Stimulated activated CD8-positive, alpha-beta memory T cell treated with anti-CD3 and anti-CD28 coated beads, Interleukin-15, amount 100 ng/mL, for 4 hours (primary cell): Measurements from ENCODE around the gene CCER1.

Experiments used
- DNase-seq, 2 donors: peaks; one replicate each; pipeline ENCODE4 v3.0.0-alpha.2; 2020; ENCODE audit warnings: low read depth in 2 of 2

Gene CCER1

GRCh38 chr12:90965204-90965603 lies 10.2 kb upstream of the CCER1 start:
- no peak for DNase-seq

- no peak for DNase-seq
These were observed 9.6 kb upstream of the CCER1 start for GRCh38 chr12:90964616-90965015.

- DNase-seq, result no peak
These were observed 9.0 kb upstream of the CCER1 start for GRCh38 chr12:90963946-90964345.

- no peak for DNase-seq
These were observed 6.2 kb upstream of the CCER1 start for GRCh38 chr12:90961154-90961553.

- DNase-seq, result no peak
These were observed 4.7 kb upstream of the CCER1 start for GRCh38 chr12:90959538-90960139.

- DNase-seq, result no peak
These were observed 4.1 kb upstream of the CCER1 start for GRCh38 chr12:90959032-90959431.

GRCh38 chr12:90958347-90958746 lies 3.4 kb upstream of the CCER1 start:
- DNase-seq, result no peak

GRCh38 chr12:90954428-90954827 lies 548 bp downstream of the CCER1 start:
- DNase-seq, result no peak

GRCh38 chr12:90953956-90954421 lies 987 bp downstream of the CCER1 start:
- DNase-seq, result no peak

GRCh38 chr12:90951432-90952105 lies 3.4 kb downstream of the CCER1 start:
- no peak for DNase-seq

GRCh38 chr12:90947869-90948268 lies 7.1 kb downstream of the CCER1 start:
- no peak for DNase-seq

GRCh38 chr12:90945070-90945649 lies 9.8 kb downstream of the CCER1 start:
- no peak for DNase-seq

GRCh38 chr12:90943255-90943654 lies 11.7 kb downstream of the CCER1 start:
- DNase-seq, result no peak

- no peak for DNase-seq
These were observed 14.0 kb downstream of the CCER1 start for GRCh38 chr12:90940872-90941499.

- DNase-seq, result no peak
These were observed 15.6 kb downstream of the CCER1 start for GRCh38 chr12:90939382-90939781.

GRCh38 chr12:90938451-90938850 lies 16.5 kb downstream of the CCER1 start:
- no peak for DNase-seq

GRCh38 chr12:90937651-90938050 lies 17.3 kb downstream of the CCER1 start:
- DNase-seq, result no peak

- DNase-seq, result no peak
These were observed 18.6 kb downstream of the CCER1 start for GRCh38 chr12:90936230-90937005.

- no peak for DNase-seq
These were observed 29.4 kb downstream of the CCER1 start for GRCh38 chr12:90925562-90925961.

- DNase-seq, result no peak
These were observed 30.6 kb downstream of the CCER1 start for GRCh38 chr12:90924406-90924805.

- DNase-seq, result no peak
These were observed 32.8 kb downstream of the CCER1 start for GRCh38 chr12:90922145-90922627.

GRCh38 chr12:90921536-90921935 lies 33.4 kb downstream of the CCER1 start:
- no peak for DNase-seq
